GM12874 (cell line): Measurements from ENCODE around the gene SDK1.

Experiments used
- CTCF ChIP-seq: IDR thresholded peaks from 2 replicates; pipeline ENCODE4 v1.5.1; 2011; ENCODE audit warnings: low read depth, mild to moderate bottlenecking, control low read depth, low read length, moderate library complexity; ENCODE audit not compliant: insufficient read depth

SDK1 gene

GRCh38 chr7:3574386-3574785 is 273.3 kb downstream of the SDK1 start:
- TF ChIP-seq CTCF: no peak

- TF ChIP-seq CTCF: no peak
These were observed 274.9 kb downstream of the SDK1 start for GRCh38 chr7:3575753-3576531.

GRCh38 chr7:3578399-3578798 is 277.3 kb downstream of the SDK1 start:
- TF ChIP-seq CTCF: no peak

GRCh38 chr7:3579638-3580219 is 278.7 kb downstream of the SDK1 start:
- no peak for TF ChIP-seq CTCF

- no peak for TF ChIP-seq CTCF
These were observed 284.8 kb downstream of the SDK1 start for GRCh38 chr7:3585826-3586225.

- no peak for TF ChIP-seq CTCF
These were observed 287.3 kb downstream of the SDK1 start for GRCh38 chr7:3588341-3588740.

GRCh38 chr7:3589752-3590151 is 288.7 kb downstream of the SDK1 start:
- no peak for TF ChIP-seq CTCF
